GM18868 (cell line): Measurements from ENCODE around the gene TERF2IP.
A peak's percentile ranks its signal among the peaks of the same experiment; 100 is the strongest.

Source experiments
- ATAC-seq: cut with Tn5 transposase; IDR thresholded peaks from one replicate; pipeline ENCODE4 v1.9.1; 2021; ENCODE audit warnings: mild to moderate bottlenecking, moderate library complexity; ENCODE audit not compliant: unreplicated experiment

TERF2IP gene

GRCh38 chr16:75647492-75648264 is at the start of gene TERF2IP, which contains the start of gene KARS1:
TERF2IP (plus strand) TSS chr16:75647773; CDS start chr16:75647883, 110 bp downstream.
KARS1 (minus strand) TSS chr16:75647665; CDS start chr16:75647639, 26 bp downstream.
- ATAC-seq, result peak; percentile 90

- ATAC-seq, result no peak
These were observed 47.9 kb upstream of the TERF2IP start for GRCh38 chr16:75599452-75600277.

- ATAC-seq, result no peak
These were observed 44.3 kb upstream of the TERF2IP start for GRCh38 chr16:75603241-75603640.

- ATAC-seq, result no peak
These were observed 41.1 kb upstream of the TERF2IP start for GRCh38 chr16:75606507-75606906.

GRCh38 chr16:75614066-75614897 is 33.3 kb upstream of the TERF2IP start:
- no peak for ATAC-seq

GRCh38 chr16:75615619-75616018 is 32.0 kb upstream of the TERF2IP start:
- ATAC-seq, result no peak

- no peak for ATAC-seq
These were observed 31.0 kb upstream of the TERF2IP start for GRCh38 chr16:75616521-75617010.

- no peak for ATAC-seq
These were observed 30.5 kb upstream of the TERF2IP start for GRCh38 chr16:75617121-75617520.

- ATAC-seq, result no peak
These were observed 28.8 kb upstream of the TERF2IP start for GRCh38 chr16:75618780-75619179.

GRCh38 chr16:75620326-75621169 is 27.0 kb upstream of the TERF2IP start:
- ATAC-seq, result no peak

- no peak for ATAC-seq
These were observed 26.4 kb upstream of the TERF2IP start for GRCh38 chr16:75621170-75621477.

GRCh38 chr16:75622761-75623605 is 24.6 kb upstream of the TERF2IP start, which contains the start of gene ADAT1:
ADAT1 (minus strand) TSS chr16:75623281; CDS start chr16:75620799, 2,482 bp downstream.
- ATAC-seq, result peak; percentile 95

GRCh38 chr16:75624921-75625334 is 22.6 kb upstream of the TERF2IP start:
- ATAC-seq, result no peak

GRCh38 chr16:75626806-75627205 is 20.8 kb upstream of the TERF2IP start:
- ATAC-seq, result no peak

- ATAC-seq, result no peak
These were observed 19.7 kb upstream of the TERF2IP start for GRCh38 chr16:75627851-75628250.

- no peak for ATAC-seq
These were observed 19.2 kb upstream of the TERF2IP start for GRCh38 chr16:75628351-75628750.

- no peak for ATAC-seq
These were observed 18.4 kb upstream of the TERF2IP start for GRCh38 chr16:75629132-75629531.

- ATAC-seq, result no peak
These were observed 17.5 kb upstream of the TERF2IP start for GRCh38 chr16:75630052-75630451.

- no peak for ATAC-seq
These were observed 14.7 kb upstream of the TERF2IP start for GRCh38 chr16:75632857-75633256.
